Stimulated activated CD4-positive, alpha-beta T cell treated with anti-CD3 and anti-CD28 coated beads, TNF-alpha, amount 100 ng/mL, for 24 hours (primary cell): ENCODE data around the gene DCXR.
"Not testable (repeated sequence)": the region's sequence is repeated elsewhere in the genome, so short reads cannot be mapped to it uniquely, and the experiment has no call there.

Experiments used
- DNase-seq, 3 experiments: peaks; one replicate each; pipeline ENCODE4 v3.0.0-alpha.2; 2020; ENCODE audit warnings: low read depth in 3 of 3

DCXR gene

DNA sequence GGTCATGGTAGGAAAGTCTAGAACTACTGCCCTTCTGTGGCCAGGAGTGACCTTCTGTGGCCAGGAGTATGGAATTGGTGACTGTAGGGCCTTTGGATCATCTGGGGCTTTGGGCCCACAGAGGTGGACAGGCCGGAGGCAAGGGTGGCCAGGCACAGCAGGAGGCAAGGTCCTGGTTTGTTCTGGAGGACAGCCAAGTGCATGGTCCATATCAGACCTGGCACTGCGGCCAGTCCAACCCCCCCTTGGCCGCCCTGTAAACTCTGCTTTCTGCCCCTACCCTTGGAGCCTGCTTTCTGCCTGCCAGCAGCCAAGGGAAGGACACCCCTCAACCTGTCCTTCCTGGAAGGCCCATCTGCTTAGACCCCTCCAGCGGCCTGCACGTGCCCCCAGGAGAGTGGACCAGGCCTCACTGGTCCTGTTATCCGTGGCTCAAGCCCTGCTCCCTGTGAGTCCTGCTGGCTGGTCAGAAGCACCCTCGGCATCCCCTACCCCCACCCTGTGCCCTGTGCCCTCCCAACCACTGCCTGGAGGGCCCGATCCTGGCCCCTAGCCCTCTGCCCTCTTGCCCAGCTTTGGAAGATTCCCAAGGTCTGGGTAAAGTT lies 2.3 kb upstream of the DCXR start:
- DNase-seq: no peak

DNA sequence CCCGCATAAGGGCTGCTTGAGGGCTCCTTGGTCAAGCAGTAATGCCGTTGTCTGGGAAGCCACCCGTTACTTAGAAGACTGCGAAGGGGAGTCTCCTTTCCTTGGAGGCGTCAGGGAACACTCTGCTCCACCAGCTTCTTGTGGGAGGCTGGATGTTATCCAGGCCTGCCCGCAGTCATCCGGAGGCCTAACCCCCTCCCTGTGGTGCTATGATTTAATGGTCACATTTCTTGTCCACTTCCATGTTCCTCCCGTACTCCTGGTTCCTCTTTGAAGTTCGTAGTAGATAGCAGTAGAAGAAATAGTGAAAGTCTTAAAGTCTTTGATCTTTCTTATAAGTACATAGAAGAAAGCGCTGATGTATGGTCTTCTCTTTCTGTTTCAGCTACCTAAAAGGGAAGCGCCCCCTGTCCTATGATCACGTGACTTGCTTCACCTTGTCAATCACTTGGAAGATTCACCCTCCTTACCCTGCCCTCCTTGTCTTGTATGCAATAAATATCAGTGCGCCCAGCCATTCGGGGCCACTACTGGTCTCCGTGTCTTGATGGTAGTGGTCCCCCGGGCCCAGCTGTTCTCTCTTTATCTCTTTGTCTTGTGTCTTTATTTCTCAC lies 1.4 kb upstream of the DCXR start:
- DNase-seq: not testable (repeated sequence)

DNA sequence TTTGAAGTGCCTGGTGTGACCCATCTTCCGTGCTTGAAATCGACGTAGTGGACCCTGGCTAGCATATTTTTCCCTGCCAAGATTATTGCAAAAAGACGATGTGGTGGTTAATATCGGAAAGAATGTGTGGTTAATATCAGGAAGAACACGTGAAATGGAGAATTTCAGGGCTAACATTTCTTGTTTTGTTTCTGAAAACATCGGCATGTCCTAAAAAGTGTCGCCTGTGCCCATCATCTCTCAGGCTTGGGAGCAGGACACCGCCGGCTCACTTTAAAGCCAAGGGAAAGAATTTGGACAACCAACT lies 345 bp upstream of the DCXR start:
- no peak for DNase-seq

DNA sequence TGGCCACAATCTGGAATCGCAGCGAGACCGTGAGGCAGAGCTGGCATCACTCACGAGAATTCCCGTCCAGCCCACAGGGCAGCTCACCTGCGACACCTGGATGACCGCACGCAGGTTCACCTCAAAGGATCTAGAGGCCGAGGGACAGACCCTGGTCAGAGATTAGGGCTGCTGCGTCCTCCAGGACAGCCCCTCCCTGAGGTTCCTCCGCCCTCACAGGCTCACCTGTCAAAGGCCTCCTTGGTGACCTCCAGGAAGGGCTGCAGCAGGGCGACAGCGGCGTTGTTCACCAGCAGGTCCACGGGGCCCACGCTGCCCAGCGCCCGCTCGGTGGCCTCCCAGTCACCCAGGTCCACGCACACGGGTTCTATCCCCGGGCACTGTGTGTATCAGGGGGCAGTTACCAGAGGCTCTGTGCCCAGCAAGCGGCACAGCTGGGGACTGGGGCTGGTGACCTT lies 834 bp downstream of the DCXR start:
- no peak for DNase-seq

DNA sequence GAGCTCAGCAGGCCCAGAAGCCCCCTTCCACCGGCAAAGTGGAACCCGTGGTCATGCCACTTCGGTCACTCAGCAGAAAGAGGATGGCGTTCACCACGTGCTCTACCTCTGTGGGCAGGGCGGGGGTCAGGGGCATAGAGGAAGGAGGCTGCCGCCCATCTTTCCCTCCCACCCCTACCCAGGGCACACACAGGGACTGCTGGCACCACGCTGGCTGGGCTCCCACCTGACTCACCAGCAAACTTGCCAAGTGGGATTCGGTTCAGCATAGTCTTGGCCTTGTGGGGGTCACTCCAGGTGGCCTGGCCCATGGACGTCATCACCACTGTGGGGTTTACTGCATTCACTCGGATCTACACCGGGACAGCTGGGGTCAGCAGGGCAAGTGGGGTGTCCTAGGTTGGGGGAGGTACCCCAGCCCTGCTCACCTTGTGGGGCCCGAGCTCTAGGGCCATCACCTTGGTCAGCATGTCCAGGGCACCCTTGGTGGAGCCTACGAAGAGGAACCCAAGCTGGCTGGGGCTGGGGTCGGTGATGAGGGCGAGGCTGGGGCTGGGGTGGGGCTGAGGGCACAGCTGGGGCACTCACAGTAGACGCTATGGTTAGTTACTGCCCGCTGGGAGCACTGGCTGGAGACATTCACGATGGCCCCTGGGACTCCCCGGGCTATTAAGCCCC lies 1.4 kb downstream of the DCXR start:
- no peak for DNase-seq

DNA sequence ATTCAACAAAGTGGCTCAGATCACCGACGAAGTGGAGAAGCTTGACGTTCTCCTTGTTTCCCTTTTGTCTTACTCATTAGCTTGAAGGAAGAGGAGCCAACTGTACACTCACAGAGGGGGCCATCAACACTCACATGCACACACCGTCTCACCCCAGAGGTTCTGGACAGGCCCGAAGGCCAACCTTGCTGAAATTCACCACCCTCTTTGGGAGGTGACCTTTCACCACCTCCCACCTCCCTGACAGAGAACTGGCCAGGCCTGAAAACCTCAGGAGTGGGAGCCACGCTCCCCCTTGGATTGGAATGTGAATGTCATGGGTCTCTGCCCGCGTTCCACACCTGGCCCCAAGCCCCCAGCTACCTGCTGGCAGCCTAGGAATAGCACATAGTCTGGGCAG lies 2.0 kb downstream of the DCXR start:
- no peak for DNase-seq

DNA sequence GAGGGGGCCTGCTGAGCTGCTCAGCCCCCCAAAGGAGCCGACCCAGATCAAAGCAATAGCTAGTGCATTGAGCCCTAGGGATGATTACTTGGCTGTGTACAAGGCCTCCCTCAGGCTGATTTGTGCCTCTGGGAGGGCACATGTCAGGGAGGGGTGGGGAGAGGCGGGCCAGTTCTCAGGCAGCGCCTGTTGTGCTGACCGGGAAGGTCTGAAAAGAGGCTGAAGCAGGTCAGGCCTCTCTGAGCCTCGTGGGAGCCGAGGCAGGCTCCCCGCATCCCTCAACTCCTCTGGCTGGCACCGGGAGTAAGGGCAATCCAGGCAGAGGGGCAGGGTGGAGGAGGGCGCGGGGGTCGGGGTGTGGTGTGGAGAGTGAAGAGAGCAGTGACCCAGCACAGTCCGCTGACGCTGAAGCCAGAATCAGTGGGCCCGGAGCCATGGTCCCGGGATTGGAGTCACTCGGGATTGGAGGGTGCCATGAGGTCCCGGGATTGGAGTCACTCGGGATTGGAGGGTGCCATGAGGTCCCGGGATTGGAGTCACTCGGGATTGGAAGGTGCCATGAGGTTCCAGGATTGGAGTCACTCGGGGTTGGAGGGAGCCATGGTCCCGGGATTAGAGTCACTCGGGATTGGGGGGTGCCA lies 3.0 kb downstream of the DCXR start:
- no peak for DNase-seq

DNA sequence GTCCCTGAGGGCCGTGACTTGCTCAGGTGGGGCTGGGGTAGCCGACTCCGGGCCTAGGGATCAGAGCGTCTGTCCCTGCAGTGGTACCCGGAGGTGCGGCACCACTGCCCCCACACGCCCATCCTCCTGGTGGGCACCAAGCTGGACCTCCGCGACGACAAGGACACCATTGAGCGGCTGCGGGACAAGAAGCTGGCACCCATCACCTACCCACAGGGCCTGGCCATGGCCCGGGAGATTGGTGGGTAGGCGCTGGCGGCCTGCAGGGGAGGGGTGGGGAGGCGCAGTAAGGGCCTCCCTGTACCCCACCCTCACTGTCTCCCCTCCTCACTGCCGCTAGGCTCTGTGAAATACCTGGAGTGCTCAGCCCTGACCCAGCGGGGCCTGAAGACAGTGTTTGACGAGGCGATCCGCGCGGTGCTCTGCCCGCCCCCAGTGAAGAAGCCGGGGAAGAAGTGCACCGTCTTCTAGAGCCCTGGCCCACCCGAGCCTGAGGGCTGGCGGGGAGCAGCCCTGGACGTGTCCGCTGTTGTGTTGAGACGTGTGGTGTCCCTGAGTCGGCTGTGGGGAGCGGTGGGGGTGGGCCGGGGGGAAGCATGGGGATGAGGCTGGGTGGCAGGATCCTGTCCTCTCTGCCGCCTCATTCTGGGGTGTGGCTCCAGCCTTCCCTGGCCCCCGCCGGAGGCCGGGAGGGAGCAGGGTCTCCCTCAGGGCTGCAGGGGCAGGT lies 4.0 kb downstream of the DCXR start:
- no peak for DNase-seq

DNA sequence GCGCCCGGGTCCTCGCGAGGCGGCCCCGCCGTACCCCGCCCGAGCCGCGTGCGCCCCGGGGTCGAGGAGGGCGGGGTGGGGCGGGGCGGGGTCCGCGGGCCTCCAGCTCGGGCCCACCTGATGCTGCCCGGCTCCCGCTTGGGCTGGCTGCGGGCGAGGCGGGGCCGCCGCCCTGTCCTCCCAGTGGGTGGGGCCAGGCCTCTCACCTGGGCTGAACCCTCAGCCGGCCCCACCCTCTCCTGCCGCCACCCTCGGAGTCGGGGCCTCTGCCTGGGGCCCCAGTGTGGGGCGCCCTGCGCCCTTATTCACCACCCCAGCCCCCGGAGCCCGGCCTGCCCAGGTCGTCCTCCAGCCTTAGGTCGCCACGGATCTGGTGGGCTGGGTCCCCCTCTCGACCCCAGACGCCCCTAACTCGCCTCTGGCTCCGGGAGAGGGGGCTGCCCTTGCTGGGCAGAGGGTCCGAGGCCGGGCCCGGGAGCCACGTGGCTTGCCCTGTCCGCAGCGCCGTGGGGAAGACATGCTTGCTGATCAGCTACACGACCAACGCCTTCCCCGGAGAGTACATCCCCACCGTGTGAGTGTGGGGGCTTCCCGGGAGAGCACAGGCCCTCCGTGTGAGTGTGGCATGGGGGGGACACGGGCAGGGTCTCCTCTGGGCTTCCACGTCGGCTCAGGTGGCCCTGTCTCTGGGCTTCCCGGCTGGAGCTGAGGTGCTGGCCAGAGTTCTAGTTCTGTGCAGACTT lies 5.4 kb downstream of the DCXR start:
- peak in 1 of 3 experiments; percentile 62 for DNase-seq

DNA sequence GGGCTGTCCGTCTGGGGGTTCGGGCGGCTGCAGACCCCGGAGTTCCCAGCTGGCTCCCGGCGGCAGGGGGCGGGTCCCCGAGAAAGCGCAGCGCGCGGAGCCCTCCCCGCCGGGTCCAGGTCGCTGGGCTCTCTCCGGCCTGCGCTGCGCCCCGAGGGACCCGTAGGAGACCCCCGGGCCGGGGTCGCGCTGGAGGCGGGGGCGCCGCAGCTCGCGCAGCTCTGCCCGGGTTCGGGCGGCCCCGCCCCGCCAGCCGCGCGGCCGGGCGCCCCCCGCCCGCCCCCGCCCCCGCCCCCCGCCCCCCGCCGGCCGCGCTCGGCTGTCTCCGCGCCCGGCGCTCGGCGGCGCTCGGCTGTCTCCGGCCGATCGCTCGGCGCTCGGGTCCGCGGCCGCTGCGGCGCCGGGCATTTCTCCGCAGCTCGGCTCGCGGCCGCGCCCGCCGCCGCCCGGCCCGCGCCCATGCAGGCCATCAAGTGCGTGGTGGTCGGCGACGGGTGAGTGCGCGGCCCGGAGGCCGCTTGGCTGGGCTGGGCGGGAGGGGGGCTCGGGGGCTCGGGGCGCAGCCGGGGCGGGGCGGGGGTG lies 6.1 kb downstream of the DCXR start, which contains the start of gene RAC3:
RAC3 (plus strand) TSS at position 376 of the 582 bp plus-strand sequence; CDS start at position 460, 84 bp downstream.
- DNase-seq: no peak

DNA sequence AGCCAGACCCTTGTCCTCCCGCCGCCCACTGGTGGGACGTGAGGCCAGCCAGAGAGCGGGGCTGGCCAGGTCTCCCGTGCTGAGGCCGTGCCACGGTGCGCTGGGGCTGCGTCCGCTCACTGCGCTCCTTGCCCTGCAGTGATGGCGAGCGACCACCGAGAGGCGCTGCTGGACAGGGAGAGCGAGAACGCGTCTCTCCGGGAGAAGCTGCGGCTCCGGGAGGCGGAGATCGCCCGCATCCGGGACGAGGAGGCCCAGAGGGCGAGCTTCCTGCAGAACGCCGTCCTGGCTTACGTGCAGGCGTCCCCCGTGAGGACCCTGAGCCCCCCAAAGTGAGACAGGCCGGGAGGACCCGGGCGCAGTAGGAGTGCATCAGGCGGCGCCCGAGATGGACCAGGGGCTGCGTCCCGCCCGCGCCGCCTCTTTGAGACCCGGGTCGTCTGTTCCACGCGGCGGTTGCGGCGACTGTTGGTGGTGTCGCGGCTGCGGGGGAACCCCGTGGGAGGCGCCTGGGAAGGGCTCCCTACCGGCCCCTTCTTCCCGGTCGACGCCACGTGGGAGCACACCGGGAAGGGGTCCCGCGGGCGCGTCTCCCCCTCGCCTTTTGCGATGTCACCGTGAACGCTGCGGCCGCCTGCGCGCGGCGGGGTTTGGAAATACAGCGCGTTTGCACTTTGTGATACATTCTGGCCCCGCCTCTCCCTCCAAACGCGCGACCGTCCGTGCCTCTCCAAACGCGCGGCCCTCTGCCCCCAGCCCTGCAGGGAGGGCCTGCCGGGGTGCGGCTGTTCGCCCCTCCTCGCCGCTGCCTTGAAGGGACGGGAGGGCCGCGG lies 6.8 kb downstream of the DCXR start:
- peak; percentile 61 to 83 (median 70) for DNase-seq

DNA sequence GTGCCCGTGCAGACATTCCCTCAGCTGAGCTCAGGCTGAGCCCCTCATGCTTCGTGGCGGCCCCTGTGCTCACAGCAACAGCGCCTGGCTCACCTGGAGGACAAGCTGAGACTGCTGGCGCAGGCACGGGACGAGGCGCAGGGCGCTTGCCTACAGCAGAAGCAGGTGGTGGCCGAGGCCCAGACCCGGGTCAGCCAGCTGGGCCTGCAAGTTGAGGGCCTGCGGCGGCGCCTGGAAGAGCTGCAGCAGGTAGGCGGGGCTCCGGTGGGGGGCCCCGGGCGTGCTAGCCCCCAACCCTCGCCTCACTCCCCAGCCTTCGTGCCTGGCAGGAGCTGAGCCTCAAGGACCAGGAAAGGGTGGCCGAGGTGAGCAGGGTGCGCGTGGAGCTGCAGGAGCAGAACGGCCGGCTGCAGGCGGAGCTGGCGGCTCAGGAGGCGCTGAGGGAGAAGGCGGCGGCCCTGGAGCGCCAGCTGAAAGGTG lies 7.5 kb downstream of the DCXR start:
- DNase-seq: no peak

DNA sequence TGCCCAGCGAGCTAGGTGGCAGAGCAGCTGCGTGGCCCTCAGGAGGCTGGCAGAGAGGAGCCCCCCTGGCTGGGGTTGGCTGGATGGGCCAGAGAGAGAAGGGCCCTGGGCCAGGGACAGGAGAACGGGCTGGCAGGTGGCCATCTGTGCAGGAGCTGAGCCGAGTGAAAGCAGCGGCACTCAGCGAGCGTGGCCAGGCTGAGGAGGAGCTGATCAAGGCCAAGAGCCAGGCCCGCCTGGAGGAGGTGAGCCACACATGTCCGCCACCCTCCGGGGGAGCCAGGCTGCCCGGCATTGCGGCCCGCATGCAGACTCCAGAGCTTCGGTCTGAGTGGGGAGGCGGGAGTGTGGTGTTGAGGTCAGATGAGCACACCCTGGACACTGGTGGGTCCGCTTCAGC lies 8.1 kb downstream of the DCXR start:
- no peak for DNase-seq

DNA sequence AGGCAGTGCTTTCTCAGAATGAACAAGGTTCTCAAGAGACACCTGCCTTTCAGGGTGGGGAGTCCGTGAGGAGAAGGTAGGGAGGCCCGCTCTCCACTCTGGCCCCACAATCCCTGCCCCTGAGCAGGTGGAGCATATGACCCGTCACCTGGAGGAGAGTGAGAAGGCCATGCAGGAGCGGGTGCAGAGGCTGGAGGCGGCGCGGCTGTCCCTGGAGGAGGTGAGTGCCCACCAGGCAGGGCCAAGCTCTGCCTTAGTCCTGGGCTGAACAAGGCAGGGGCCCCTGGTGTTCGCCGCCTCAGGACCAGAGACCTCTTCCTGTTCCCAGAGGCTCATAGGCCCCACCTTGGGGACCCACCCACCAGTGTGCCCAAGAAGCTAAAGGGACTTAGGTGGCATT lies 8.5 kb downstream of the DCXR start:
- DNase-seq: no peak

DNA sequence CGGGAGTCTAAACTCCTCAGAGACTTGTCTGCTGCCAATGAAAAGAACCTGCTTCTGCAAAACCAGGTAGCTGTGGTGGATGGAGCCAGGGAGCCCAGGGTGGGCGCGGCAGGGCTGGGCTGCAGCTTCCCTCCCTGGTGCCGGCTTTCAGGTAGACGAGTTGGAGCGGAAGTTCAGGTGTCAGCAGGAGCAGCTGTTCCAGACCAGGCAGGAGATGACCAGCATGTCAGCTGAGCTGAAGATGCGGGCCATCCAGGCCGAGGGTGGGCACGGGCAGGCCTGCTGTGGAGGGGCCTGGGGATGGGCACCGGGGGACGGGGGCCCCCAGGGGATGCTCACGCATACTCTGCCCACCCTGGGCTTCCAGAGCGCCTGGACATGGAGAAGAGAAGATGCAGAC lies 9.3 kb downstream of the DCXR start:
- no peak for DNase-seq

DNA sequence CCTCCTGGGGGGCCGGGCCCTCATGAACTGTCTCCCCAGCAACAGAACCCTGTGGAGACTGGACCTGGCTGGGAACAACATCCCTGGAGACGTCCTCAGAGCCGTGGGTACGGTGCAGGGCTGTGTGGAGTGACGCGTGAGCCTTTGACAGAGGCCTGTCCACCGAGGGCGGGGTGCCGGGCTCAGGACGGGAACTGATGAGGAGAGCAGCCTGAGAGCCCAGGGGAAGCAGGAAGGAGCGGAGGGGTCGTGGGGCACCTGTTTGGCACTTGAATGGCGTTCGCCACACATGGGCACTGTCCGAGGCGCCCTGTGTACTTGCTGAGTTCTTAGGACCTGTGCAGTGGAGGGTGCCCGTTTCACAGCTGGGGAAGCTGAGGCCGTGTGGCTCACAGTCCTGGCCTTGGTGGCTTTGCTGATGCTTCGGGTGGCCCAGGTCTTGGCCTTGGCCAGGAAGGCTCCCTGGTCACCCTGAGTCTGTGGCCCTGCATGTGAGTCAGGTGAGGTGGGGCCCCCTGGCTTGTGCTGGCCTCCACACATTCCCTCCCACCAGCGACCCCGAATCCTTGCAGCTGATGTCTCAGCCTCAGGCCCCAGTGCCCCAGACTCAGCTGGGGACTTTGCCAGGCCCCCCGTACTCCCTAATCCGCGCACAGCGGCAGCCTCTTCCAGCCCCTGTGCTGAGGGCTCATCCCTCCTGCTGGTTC lies 11.9 kb downstream of the DCXR start:
- DNase-seq: no peak

DNA sequence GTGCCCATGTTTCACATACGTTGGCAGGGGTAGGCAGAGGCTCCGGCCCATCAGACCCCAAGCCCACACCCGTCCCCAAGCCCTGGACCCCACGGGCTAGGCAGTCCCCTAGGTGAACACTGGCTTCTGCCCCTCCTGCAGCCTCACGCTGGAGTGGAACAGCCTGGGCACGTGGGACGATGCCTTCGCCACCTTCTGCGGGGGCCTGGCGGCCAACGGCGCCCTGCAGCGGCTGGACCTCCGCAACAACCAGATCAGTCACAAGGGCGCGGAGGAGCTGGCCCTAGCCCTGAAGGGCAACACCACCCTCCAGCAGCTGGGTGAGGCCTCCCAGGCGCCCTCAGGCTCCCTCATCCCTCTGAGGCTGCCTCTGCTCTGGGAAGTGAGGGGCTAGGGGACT lies 12.6 kb downstream of the DCXR start:
- no peak for DNase-seq

DNA sequence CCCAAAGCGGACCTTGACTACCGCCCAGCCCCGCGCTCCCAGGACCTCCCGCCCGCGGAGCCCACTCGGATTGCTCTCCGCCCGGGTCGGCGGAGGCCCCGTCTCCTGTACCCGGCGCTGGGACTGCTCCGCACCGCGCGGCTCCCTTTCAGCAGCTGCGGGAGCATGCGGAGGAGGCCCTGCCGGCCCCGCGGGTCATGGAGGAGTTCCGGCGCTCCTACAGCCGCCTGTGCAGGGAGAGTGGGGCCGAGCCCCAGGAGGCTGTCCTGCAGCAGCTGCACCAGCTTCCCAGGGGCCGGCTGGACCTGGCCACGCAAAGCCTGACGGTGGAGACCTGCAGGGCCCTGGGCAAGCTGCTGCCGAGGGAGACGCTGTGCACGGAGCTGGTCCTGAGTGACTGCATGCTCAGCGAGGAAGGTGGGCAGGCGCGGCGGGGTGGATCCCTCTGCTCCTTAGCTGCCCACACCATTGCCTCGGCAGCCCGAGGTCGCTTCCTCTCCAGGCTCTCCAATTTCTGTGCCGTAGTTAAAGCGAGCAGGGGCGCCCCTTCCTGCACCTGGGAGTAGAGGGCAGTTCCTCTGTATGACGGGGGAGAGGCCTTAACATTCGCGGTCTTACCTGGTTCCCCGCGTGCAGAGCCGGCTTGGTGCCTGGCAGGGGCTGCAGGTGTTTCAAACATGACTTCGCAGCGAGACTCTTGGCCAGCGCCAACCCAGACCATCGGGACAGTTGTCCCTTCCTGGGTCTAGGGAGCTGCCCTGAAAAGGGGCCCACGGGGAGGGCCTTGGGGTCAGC lies 13.9 kb downstream of the DCXR start:
- DNase-seq: no peak
